Measurements from ENCODE around the gene ZDHHC17. TPM values are rescaled to one million over a fixed set of nuclear protein-coding genes. Genes with fewer than 3 reads are reported as not detected.

ZDHHC17 gene
- total RNA-seq, 2 experiments from 2014 or later = 36.4 to 42.6 TPM

DNA sequence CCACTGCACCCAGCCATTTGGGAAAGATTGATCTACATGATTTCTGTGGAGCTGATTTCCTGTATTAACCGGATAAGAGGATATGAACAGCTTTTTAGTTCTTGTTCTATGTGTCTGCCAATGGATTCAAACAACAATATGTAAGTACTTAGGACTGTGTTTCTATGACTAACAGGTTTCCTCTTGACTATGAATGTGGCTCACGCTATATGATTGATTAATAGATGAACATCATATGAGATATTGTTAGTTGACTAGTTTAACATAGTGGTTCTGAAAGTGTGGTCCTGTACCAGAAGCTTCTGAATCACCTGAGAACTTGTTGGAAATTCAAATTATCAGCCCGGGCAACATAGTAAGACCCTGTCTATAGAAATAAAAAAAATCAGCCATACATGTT, 127.7 kb downstream of the ZDHHC17 start:
- TF ChIP-seq, protein P1, sequence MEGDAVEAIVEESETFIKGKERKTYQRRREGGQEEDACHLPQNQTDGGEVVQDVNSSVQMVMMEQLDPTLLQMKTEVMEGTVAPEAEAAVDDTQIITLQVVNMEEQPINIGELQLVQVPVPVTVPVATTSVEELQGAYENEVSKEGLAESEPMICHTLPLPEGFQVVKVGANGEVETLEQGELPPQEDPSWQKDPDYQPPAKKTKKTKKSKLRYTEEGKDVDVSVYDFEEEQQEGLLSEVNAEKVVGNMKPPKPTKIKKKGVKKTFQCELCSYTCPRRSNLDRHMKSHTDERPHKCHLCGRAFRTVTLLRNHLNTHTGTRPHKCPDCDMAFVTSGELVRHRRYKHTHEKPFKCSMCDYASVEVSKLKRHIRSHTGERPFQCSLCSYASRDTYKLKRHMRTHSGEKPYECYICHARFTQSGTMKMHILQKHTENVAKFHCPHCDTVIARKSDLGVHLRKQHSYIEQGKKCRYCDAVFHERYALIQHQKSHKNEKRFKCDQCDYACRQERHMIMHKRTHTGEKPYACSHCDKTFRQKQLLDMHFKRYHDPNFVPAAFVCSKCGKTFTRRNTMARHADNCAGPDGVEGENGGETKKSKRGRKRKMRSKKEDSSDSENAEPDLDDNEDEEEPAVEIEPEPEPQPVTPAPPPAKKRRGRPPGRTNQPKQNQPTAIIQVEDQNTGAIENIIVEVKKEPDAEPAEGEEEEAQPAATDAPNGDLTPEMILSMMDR (IDR thresholded peaks at IDR 0.05) = no peak
- Mint-ChIP-seq H3K36me3 (ENCODE audit: low read depth) (no peaks in the 10 kb centered on the region), H3K4me3 (no peak overlapping the region), H3K4me1 (ENCODE audit: low read depth) (peaks cover 21% of the 10 kb centered on the region), H3K27me3 (peaks cover 15% of the 10 kb centered on the region), H3K9me3 (no peaks in the 10 kb centered on the region), H3K27ac (no peak overlapping the region)
- POLR2A ChIA-PET = no interaction called here
- Histone ChIP-seq H3K27me3 (ENCODE audit: control insufficient read depth in 1 of 2, insufficient read depth in 2 of 2, low read length in 2 of 2) (no peaks in the 10 kb centered on the region), H3K27ac (ENCODE audit: low read depth in 1 of 2, low read length in 2 of 2) (no peak overlapping the region), H3K9me3 (ENCODE audit: control insufficient read depth in 1 of 2, insufficient read depth in 1 of 2, low read length in 2 of 2) (no peaks in the 10 kb centered on the region), H3K4me3 (ENCODE audit: low read length) (no peak overlapping the region), H3K36me3 (ENCODE audit: insufficient read depth, low read length) (no peaks in the 10 kb centered on the region), H3K4me1 (ENCODE audit: insufficient read depth, low read length) (no peaks in the 10 kb centered on the region)
- no peak for DNase-seq
- no peak for ATAC-seq (ENCODE audit: poor library complexity)
- CTCF ChIA-PET = no interaction called here
- intact Hi-C loops (cut with DNase I, micrococcal nuclease) = no loop called here

DNA sequence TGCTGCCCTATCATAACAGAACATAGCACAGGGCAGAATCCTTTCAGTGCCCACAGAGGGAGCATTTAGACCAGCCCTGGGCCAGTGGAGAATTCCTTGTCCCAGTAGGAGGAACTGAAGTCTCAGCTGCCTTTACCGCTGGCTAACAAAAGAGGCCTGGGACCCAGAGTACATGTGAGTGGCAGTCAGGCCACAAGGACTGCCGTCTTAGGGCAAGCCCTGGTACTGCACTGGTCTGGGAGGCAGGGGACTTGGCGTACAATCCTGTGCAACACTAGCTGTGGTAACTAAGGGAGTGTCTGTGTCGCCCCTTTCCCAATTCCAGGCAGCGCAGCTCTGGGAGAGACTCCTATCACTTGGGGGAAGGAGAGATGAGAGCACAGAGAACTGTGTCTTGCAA, 131.9 kb downstream of the ZDHHC17 start:
- ATAC-seq (ENCODE audit: poor library complexity) (no peak), DNase-seq (no peak)
- Histone ChIP-seq H3K4me1 (ENCODE audit: insufficient read depth, low read length) (no peaks in the 10 kb centered on the region), H3K4me3 (ENCODE audit: low read length) (no peak overlapping the region), H3K27ac (ENCODE audit: low read depth in 1 of 2, low read length in 2 of 2) (no peak overlapping the region), H3K27me3 (ENCODE audit: control insufficient read depth in 1 of 2, insufficient read depth in 2 of 2, low read length in 2 of 2) (no peaks in the 10 kb centered on the region), H3K9me3 (ENCODE audit: control insufficient read depth in 1 of 2, insufficient read depth in 1 of 2, low read length in 2 of 2) (no peaks in the 10 kb centered on the region), H3K36me3 (ENCODE audit: insufficient read depth, low read length) (no peaks in the 10 kb centered on the region)
- Mint-ChIP-seq H3K27ac (no peak overlapping the region), H3K27me3 (peaks cover 10% of the 10 kb centered on the region), H3K9me3 (no peaks in the 10 kb centered on the region), H3K4me1 (ENCODE audit: low read depth) (peaks cover 7% of the 10 kb centered on the region), H3K36me3 (ENCODE audit: low read depth) (no peaks in the 10 kb centered on the region), H3K4me3 (no peak overlapping the region)
- ChIA-PET CTCF (no interaction called here), POLR2A (no interaction called here)
- TF ChIP-seq, protein P1 (IDR thresholded peaks at IDR 0.05) = no peak
- intact Hi-C loops (cut with DNase I, micrococcal nuclease) = no loop called here

DNA sequence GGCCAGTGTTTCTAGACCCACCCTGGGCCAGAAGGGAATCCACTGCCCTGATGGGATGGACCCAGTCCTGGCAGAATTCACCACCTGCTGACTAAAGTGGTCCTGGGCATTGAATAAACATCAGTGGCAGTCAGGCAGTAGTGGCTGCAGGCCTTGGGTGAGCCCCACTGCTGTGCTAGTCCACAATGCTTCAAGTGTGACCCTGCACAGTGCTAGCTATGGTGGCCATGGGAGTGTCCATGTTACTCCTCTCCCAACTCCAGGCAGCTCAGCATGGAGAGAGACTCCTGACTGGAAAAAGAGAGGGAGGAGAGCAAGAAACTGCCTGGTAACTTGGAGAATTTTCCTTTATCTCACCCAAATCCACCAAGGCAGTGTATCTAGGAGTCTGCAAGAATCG, 132.4 kb downstream of the ZDHHC17 start:
- no peaks in the 10 kb centered on the region for H3K27me3 ChIP-seq (ENCODE audit: control insufficient read depth in 1 of 2, insufficient read depth in 2 of 2, low read length in 2 of 2)
- H3K4me1 ChIP-seq (ENCODE audit: insufficient read depth, low read length) = no peaks in the 10 kb centered on the region
- ChIA-PET CTCF (no interaction called here), POLR2A (no interaction called here)
- Mint-ChIP-seq H3K27ac (no peak overlapping the region), H3K27me3 (peaks cover 6% of the 10 kb centered on the region), H3K36me3 (ENCODE audit: low read depth) (no peaks in the 10 kb centered on the region), H3K4me1 (ENCODE audit: low read depth) (peaks cover 4% of the 10 kb centered on the region), H3K9me3 (no peaks in the 10 kb centered on the region), H3K4me3 (no peak overlapping the region)
- DNase-seq = no peak
- TF ChIP-seq, protein P1 (IDR thresholded peaks at IDR 0.05) = no peak
- intact Hi-C loops (cut with DNase I, micrococcal nuclease) = no loop called here
- ATAC-seq (ENCODE audit: poor library complexity) = no peak
- no peak overlapping the region for H3K27ac ChIP-seq (ENCODE audit: low read depth in 1 of 2, low read length in 2 of 2)
- no peaks in the 10 kb centered on the region for H3K36me3 ChIP-seq (ENCODE audit: insufficient read depth, low read length)
- no peaks in the 10 kb centered on the region for H3K9me3 ChIP-seq (ENCODE audit: control insufficient read depth in 1 of 2, insufficient read depth in 1 of 2, low read length in 2 of 2)
- H3K4me3 ChIP-seq (ENCODE audit: low read length) = no peak overlapping the region

Measured in CD4-positive, alpha-beta T cell (primary cell).